ENCODE measurements around the gene TMEM163.

- TF ChIP-seq, protein P1, sequence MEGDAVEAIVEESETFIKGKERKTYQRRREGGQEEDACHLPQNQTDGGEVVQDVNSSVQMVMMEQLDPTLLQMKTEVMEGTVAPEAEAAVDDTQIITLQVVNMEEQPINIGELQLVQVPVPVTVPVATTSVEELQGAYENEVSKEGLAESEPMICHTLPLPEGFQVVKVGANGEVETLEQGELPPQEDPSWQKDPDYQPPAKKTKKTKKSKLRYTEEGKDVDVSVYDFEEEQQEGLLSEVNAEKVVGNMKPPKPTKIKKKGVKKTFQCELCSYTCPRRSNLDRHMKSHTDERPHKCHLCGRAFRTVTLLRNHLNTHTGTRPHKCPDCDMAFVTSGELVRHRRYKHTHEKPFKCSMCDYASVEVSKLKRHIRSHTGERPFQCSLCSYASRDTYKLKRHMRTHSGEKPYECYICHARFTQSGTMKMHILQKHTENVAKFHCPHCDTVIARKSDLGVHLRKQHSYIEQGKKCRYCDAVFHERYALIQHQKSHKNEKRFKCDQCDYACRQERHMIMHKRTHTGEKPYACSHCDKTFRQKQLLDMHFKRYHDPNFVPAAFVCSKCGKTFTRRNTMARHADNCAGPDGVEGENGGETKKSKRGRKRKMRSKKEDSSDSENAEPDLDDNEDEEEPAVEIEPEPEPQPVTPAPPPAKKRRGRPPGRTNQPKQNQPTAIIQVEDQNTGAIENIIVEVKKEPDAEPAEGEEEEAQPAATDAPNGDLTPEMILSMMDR (IDR thresholded peaks at IDR 0.05) = no peak
- no peak for TF ChIP-seq POLR2A (IDR thresholded peaks at IDR 0.05)
Observed at GRCh38 chr2:134623796-134624195, 95.0 kb downstream of the TMEM163 start.

All from stomach (tissue), 4 donors.